RPMI8226 (cell line): ENCODE results near the gene SYNDIG1.
A peak's percentile ranks its signal among the peaks of the same experiment; 100 is the strongest.

Source experiments
- DNase-seq: peaks from one replicate; pipeline ENCODE4 v3.0.0-alpha.2; 2015

The SYNDIG1 gene

GRCh38 chr20:24449026-24449720, 20.3 kb upstream of the SYNDIG1 start:
- no peak for DNase-seq

GRCh38 chr20:24450177-24450576, 19.3 kb upstream of the SYNDIG1 start:
- no peak for DNase-seq

- no peak for DNase-seq
These were observed 18.6 kb upstream of the SYNDIG1 start for GRCh38 chr20:24450624-24451376.

- no peak for DNase-seq
These were observed 18.0 kb upstream of the SYNDIG1 start for GRCh38 chr20:24451428-24451827.

GRCh38 chr20:24452016-24452415, 17.4 kb upstream of the SYNDIG1 start:
- no peak for DNase-seq

GRCh38 chr20:24452498-24453127, 16.8 kb upstream of the SYNDIG1 start:
- DNase-seq, result no peak

- no peak for DNase-seq
These were observed 15.6 kb upstream of the SYNDIG1 start for GRCh38 chr20:24453869-24454268.

- DNase-seq, result no peak
These were observed 14.3 kb upstream of the SYNDIG1 start for GRCh38 chr20:24455081-24455480.

GRCh38 chr20:24456398-24456781, 13.0 kb upstream of the SYNDIG1 start:
- no peak for DNase-seq

- DNase-seq, result no peak
These were observed 11.0 kb upstream of the SYNDIG1 start for GRCh38 chr20:24458436-24458835.

GRCh38 chr20:24459733-24460132, 9.7 kb upstream of the SYNDIG1 start:
- no peak for DNase-seq

GRCh38 chr20:24460712-24461111, 8.7 kb upstream of the SYNDIG1 start:
- DNase-seq, result no peak

- peak; percentile 60 for DNase-seq
These were observed 7.6 kb upstream of the SYNDIG1 start for GRCh38 chr20:24461848-24462247.

- DNase-seq, result peak; percentile 84
These were observed 6.9 kb upstream of the SYNDIG1 start for GRCh38 chr20:24462460-24463010.

- no peak for DNase-seq
These were observed 4.3 kb upstream of the SYNDIG1 start for GRCh38 chr20:24465159-24465558.

GRCh38 chr20:24465730-24466129, 3.7 kb upstream of the SYNDIG1 start:
- peak; percentile 84 for DNase-seq

- peak; percentile 20 for DNase-seq
These were observed 871 bp upstream of the SYNDIG1 start for GRCh38 chr20:24468401-24469115.

- peak; percentile 61 for DNase-seq
These were observed 691 bp downstream of the SYNDIG1 start for GRCh38 chr20:24469894-24470745.

- peak; percentile 70 for DNase-seq
These were observed 1.5 kb downstream of the SYNDIG1 start for GRCh38 chr20:24470746-24471582.

GRCh38 chr20:24472426-24472825, 3.0 kb downstream of the SYNDIG1 start:
- peak; percentile 67 for DNase-seq
